A549 (cell line): ENCODE data around the gene ABI2. TPM values are rescaled to one million over a fixed set of nuclear protein-coding genes. Genes with fewer than 3 reads are reported as not detected.

ENCODE experiments used
- ATAC-seq, 2 experiments: fragments of 200-7000 bp in 1 of 2; fragments of >200 bp in 1 of 2; cut with Nextera tagmentation in 1 of 2; cut with Tn5 transposase in 1 of 2; 3 replicates each; pipeline versions ENCODE4 v1.8.0 to v1.9.1; 2018 to 2020; ENCODE audit warnings: mild to moderate bottlenecking in 1 of 2, moderate library complexity in 1 of 2
- CTCF ChIA-PET: fragments of 300-600 bp; sonication (Branson Sonifier 250); formaldehyde crosslinking; extraction: SDS; loops from one replicate; lab custom pipeline; 2021; ENCODE audit warnings: antibody characterized with exemption, inconsistent platforms; lab: Yijun Ruan, JAX
- POLR2A ChIA-PET: fragments of 350-600 bp; formaldehyde crosslinking; extraction: SDS; loops from one replicate; lab custom pipeline; 2021; ENCODE audit warnings: antibody characterized with exemption, inconsistent platforms; lab: Yijun Ruan, JAX
- DNase-seq, 2 experiments: peaks; one replicate each; pipeline versions ENCODE4 v3.0.0 to v3.0.0-alpha.2; 2011 to 2016; ENCODE audit warnings: low read depth in 1 of 2, low spot score in 1 of 2
- FAIRE-seq: peaks from 2 replicates; lab custom pipeline; 2011; peaks lifted over from hg19 to GRCh38; lab: Jason Lieb, UNC
- H3K27ac ChIP-seq, 2 experiments: fragments of >200 bp; sonication (Bioruptor Twin); formaldehyde crosslinking; 3 replicates each; pipeline ENCODE4 v1.5.1; 2016 to 2017
- H3K4me1 ChIP-seq: fragments of >200 bp; sonication (Bioruptor Twin); formaldehyde crosslinking; 3 replicates; pipeline ENCODE4 v1.6.1; 2016
- H3K4me2 ChIP-seq: fragments of >200 bp; sonication (Bioruptor Twin); formaldehyde crosslinking; 3 replicates; pipeline ENCODE4 v1.6.1; 2016
- H3K4me3 ChIP-seq: fragments of >200 bp; sonication (Bioruptor Twin); formaldehyde crosslinking; 3 replicates; pipeline ENCODE4 v1.5.1; 2016
- H3K9me3 ChIP-seq: fragments of >200 bp; sonication (Bioruptor Twin); formaldehyde crosslinking; 3 replicates; pipeline ENCODE4 v1.6.1; 2016
- BHLHE40 ChIP-seq: IDR thresholded peaks from 2 replicates; pipeline ENCODE4 v1.6.1; 2012; ENCODE audit warnings: low read depth, low read length, inconsistent platforms
- CBX8 ChIP-seq: fragments of 200-600 bp; sonication (generic); IDR thresholded peaks from 2 replicates; pipeline ENCODE4 v1.6.1; 2016
- EHF ChIP-seq: fragments of 250-450 bp; sonication (Bioruptor Pico); IDR thresholded peaks from 2 replicates; pipeline ENCODE4 v1.5.0; 2020; ENCODE audit warnings: mild to moderate bottlenecking
- EHMT2 ChIP-seq: fragments of 200-600 bp; sonication (generic); IDR thresholded peaks from 2 replicates; pipeline ENCODE4 v1.6.1; 2016; ENCODE audit warnings: antibody characterized with exemption, low read depth, mild to moderate bottlenecking, moderate library complexity
- ESRRA ChIP-seq: fragments of 150-350 bp; IDR thresholded peaks from 2 replicates; pipeline ENCODE4 v1.6.1; 2014; ENCODE audit warnings: mild to moderate bottlenecking, low read length, borderline replicate concordance
- FOXS1 ChIP-seq: fragments of 250-450 bp; sonication (Bioruptor Pico); IDR thresholded peaks from 2 replicates; pipeline ENCODE4 v1.5.0; 2020; ENCODE audit warnings: mild to moderate bottlenecking, moderate library complexity
- GATA3 ChIP-seq: IDR thresholded peaks from 2 replicates; pipeline ENCODE4 v1.6.1; 2012; ENCODE audit warnings: borderline replicate concordance
- HDAC2 ChIP-seq: fragments of 200-600 bp; sonication (generic); IDR thresholded peaks from 2 replicates; pipeline ENCODE4 v1.6.1; 2016
- HOXA7 ChIP-seq: fragments of 250-450 bp; sonication (Bioruptor Pico); IDR thresholded peaks from 2 replicates; pipeline ENCODE4 v1.5.0; 2020; ENCODE audit warnings: mild to moderate bottlenecking, moderate library complexity
- HOXB5 ChIP-seq: fragments of 250-450 bp; sonication (Bioruptor Pico); IDR thresholded peaks from 2 replicates; pipeline ENCODE4 v1.5.0; 2020; ENCODE audit warnings: mild to moderate bottlenecking, moderate library complexity
- MAX ChIP-seq: IDR thresholded peaks from 2 replicates; pipeline ENCODE4 v1.6.1; 2012
- MAZ ChIP-seq: fragments of 150-350 bp; IDR thresholded peaks from 2 replicates; pipeline ENCODE4 v1.6.1; 2014; ENCODE audit warnings: antibody characterized with exemption, low read depth, low read length, borderline replicate concordance
- NR3C1 ChIP-seq: fragments of >200 bp; sonication (Bioruptor Twin); formaldehyde crosslinking; IDR thresholded peaks from 3 replicates; pipeline ENCODE4 v1.6.1; 2017
- POLR2A ChIP-seq: IDR thresholded peaks from 2 replicates; pipeline ENCODE4 v1.6.1; 2012; ENCODE audit warnings: mild to moderate bottlenecking, low read length
- POLR2AphosphoS2 ChIP-seq: conservative IDR thresholded peaks from 2 replicates; pipeline ENCODE4 v1.6.1; 2012; ENCODE audit warnings: low read length, improper control_type of control experiment, inconsistent platforms
- RAD21 ChIP-seq, 2 experiments: fragments of >200 bp in 1 of 2; sonication (Bioruptor Twin) in 1 of 2; formaldehyde crosslinking in 1 of 2; IDR thresholded peaks in 1 of 2; conservative IDR thresholded peaks in 1 of 2; 2 replicates in 1 of 2; 3 replicates in 1 of 2; pipeline ENCODE4 v1.6.1; 2012 to 2018; ENCODE audit warnings: inconsistent platforms in 1 of 2
- RARB ChIP-seq: fragments of 250-450 bp; sonication (Bioruptor Pico); IDR thresholded peaks from 2 replicates; pipeline ENCODE4 v1.8.0; 2021; ENCODE audit warnings: mild to moderate bottlenecking, moderate library complexity
- RNF2 ChIP-seq: fragments of 200-600 bp; sonication (generic); IDR thresholded peaks from 2 replicates; pipeline ENCODE4 v1.6.1; 2016; ENCODE audit warnings: low read depth, mild to moderate bottlenecking, antibody characterized with exemption, moderate library complexity, borderline replicate concordance
- SREBF2 ChIP-seq: fragments of 450-650 bp; IDR thresholded peaks from 2 replicates; pipeline ENCODE4 v1.6.1; 2014; ENCODE audit warnings: mild to moderate bottlenecking, moderate library complexity
- TFCP2L1 ChIP-seq: fragments of 250-450 bp; sonication (Bioruptor Pico); IDR thresholded peaks from 2 replicates; pipeline ENCODE4 v1.5.0; 2021; ENCODE audit warnings: mild to moderate bottlenecking
- WGBS: methylation state at CpG from one replicate; pipeline ENCODE4 v1.1.6; 2017; ENCODE audit errors: missing lambda C conversion rate; 5-methylcytosine and 5-hydroxymethylcytosine counted together
- polyA plus RNA-seq, 4 experiments: library from polyadenylated mRNA; depleted of rRNA in 3 of 4; stranded (reverse); fragments of >200 nt; fragmentation: RNase III in 1 of 4; extraction: RNeasy Plus Mini Kit Qiagen cat#74134 plus additional on column Dnase treatment in 1 of 4; gene quantifications; 2 replicates in 3 of 4; 3 replicates in 1 of 4; pipeline ENCODE4 v1.2.3, GENCODE V29; 2011 to 2017
- TF ChIP-seq, protein P1 (sequence below): fragments of 150-350 bp; IDR thresholded peaks from 2 replicates; pipeline ENCODE4 v1.6.1; 2014; ENCODE audit warnings: low read depth, mild to moderate bottlenecking, low read length
- TF ChIP-seq, protein P2 (sequence below): IDR thresholded peaks from 2 replicates; pipeline ENCODE4 v1.6.1; 2012; ENCODE audit warnings: low read depth, borderline replicate concordance

Gene ABI2
- polyA plus RNA-seq, 2 of the 4 experiments (the other 2 are of a cell fraction): 36.2 to 51.1 TPM

- 87% methylated on average over 5 of the region's 5 CpGs for WGBS
- ATAC-seq: no peak
Measured at GRCh38 chr2:203431391-203432185, 103.4 kb downstream of the ABI2 start.

GRCh38 chr2:203432811-203433210 lies 104.6 kb downstream of the ABI2 start:
- FAIRE-seq (peak; percentile 39), DNase-seq (no peak), ATAC-seq (no peak)
- no peak for TF ChIP-seq HOXA7 (CRISPR knock-in tag)
- no peak for TF ChIP-seq POLR2AphosphoS2
- TF ChIP-seq RAD21 (conservative IDR thresholded peaks at IDR 0.05 in 1 of 2, IDR thresholded peaks at IDR 0.05 in 1 of 2): no peak
- TF ChIP-seq NR3C1: no peak
- TF ChIP-seq EHMT2: no peak
- TF ChIP-seq RARB: no peak
- TF ChIP-seq, protein P1, sequence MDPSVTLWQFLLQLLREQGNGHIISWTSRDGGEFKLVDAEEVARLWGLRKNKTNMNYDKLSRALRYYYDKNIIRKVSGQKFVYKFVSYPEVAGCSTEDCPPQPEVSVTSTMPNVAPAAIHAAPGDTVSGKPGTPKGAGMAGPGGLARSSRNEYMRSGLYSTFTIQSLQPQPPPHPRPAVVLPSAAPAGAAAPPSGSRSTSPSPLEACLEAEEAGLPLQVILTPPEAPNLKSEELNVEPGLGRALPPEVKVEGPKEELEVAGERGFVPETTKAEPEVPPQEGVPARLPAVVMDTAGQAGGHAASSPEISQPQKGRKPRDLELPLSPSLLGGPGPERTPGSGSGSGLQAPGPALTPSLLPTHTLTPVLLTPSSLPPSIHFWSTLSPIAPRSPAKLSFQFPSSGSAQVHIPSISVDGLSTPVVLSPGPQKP: no peak
- no peak for TF ChIP-seq FOXS1 (CRISPR knock-in tag)
- no peak for TF ChIP-seq HOXB5
- TF ChIP-seq, protein P2, sequence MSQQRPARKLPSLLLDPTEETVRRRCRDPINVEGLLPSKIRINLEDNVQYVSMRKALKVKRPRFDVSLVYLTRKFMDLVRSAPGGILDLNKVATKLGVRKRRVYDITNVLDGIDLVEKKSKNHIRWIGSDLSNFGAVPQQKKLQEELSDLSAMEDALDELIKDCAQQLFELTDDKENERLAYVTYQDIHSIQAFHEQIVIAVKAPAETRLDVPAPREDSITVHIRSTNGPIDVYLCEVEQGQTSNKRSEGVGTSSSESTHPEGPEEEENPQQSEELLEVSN: no peak
- TF ChIP-seq MAX: no peak
- TF ChIP-seq MAZ: no peak
- no peak for TF ChIP-seq POLR2A
- no peak for TF ChIP-seq TFCP2L1 (CRISPR knock-in tag)
- no peak for TF ChIP-seq CBX8
- no peak for TF ChIP-seq RNF2
- Histone ChIP-seq H3K9me3 (no peaks in the 10 kb centered on the region), H3K4me1 (peaks cover 4% of the 10 kb centered on the region; the same call in 1 of the 3 replicates), H3K4me3 (no peak overlapping the region), H3K4me2 (no peak overlapping the region), H3K27ac (no peak overlapping the region)
- POLR2A ChIA-PET: no interaction called here
- WGBS: 86% methylated on average over 6 of the region's 6 CpGs
- CTCF ChIA-PET: interaction anchor here (1.4 to 1.6 kb wide), 2 partner anchors 23 to 384 kb away, joined by 3 to 4 read pairs; no protein-coding TSS in a partner anchor

More at GRCh38 chr2:203431391-203432185, 103.4 kb downstream of the ABI2 start:
- CTCF ChIA-PET: interaction anchor here (1.4 to 1.6 kb wide), 2 partner anchors 22 to 385 kb away, joined by 3 to 4 read pairs; no protein-coding TSS in a partner anchor
- no peak for TF ChIP-seq SREBF2
- no peak for TF ChIP-seq HDAC2
- TF ChIP-seq FOXS1 (CRISPR knock-in tag): no peak
- POLR2A ChIA-PET: no interaction called here
- DNase-seq (no peak), FAIRE-seq (no peak)
- Histone ChIP-seq H3K4me3 (no peak overlapping the region), H3K4me2 (no peak overlapping the region), H3K27ac (no peak overlapping the region), H3K4me1 (no peaks in the 10 kb centered on the region), H3K9me3 (no peaks in the 10 kb centered on the region)

DNA sequence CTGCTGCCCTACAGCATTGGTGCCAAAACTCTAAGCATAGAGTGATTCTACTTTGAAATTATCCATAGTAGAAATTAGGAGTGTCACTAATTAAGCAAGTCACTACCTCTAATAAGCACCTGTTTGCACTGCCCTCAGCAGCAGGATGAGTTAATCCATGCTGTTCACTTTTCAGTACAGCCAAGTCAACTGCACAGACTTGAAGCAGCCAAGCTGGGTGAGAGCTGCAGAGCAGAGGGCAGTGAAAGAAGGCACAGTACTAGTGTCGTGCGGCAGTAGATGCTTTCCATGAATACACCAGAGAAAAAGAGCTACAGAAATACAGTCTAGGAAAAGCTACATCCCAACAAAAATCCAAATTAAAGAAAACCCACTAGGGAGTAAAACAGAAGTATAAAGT lies 108.3 kb downstream of the ABI2 start:
- POLR2A ChIA-PET: no interaction called here
- Histone ChIP-seq H3K27ac (no peak overlapping the region), H3K4me2 (no peak overlapping the region), H3K9me3 (no peaks in the 10 kb centered on the region), H3K4me3 (no peak overlapping the region), H3K4me1 (peaks cover 6% of the 10 kb centered on the region; the same call in 1 of the 3 replicates)
- TF ChIP-seq RARB: no peak
- TF ChIP-seq GATA3: no peak
- TF ChIP-seq EHF: no peak
- no peak for TF ChIP-seq MAZ
- TF ChIP-seq, protein P2: no peak
- no peak for TF ChIP-seq ESRRA
- no peak for TF ChIP-seq BHLHE40
- ATAC-seq (peak in 1 of 2 experiments; percentile 29; a peak in 1 of 6 replicates), FAIRE-seq (no peak), DNase-seq (no peak)
- whole genome bisulfite sequencing: 95% methylated on average over 2 of the region's 2 CpGs
- CTCF ChIA-PET: interaction anchor here (1.1 kb wide), 1 partner anchor 10 kb away, joined by 3 read pairs; no protein-coding TSS in a partner anchor
